Measurements from ENCODE around the gene LRP8. TPM values are rescaled to one million over a fixed set of nuclear protein-coding genes. Genes with fewer than 3 reads are reported as not detected.

LRP8 gene
- total and polyA plus RNA-seq, 2 donors from 2014 or later: 1.4 to 6.9 TPM

DNA sequence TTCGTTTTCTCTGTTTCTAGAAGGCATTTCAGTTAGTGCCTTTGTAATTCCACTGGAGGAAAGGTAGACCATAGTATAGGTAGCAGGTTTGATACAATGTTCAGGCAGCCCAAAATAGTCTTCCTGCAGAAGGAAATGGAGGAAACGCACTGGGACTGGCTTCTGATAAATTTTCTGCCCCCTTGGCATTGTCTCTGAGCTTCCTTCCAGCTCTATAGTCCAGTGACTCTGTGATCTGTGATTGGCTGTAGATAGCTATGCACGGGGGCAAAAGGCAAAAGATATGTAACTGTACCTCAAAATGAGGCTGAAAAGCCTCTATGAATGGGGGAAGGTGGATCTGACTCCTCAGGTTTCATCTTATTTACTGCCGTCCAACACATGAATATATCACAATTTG lies 83.7 kb downstream of the LRP8 start:
- no peak for TF ChIP-seq CTCF (IDR thresholded peaks at IDR 0.05; ENCODE audit: borderline replicate concordance, extremely low read depth, insufficient read depth)
- intact Hi-C loops (cut with DNase I): no loop called here

GRCh38 chr1:53242381-53242780 lies 85.5 kb downstream of the LRP8 start:
- no peak for FAIRE-seq
- H3K9ac ChIP-seq (ENCODE audit: low read length in 3 of 3): no peak overlapping the region
- H3K27ac ChIP-seq (ENCODE audit: low read depth in 2 of 2, low read length in 2 of 2): no peak overlapping the region
- H3K36me3 ChIP-seq (ENCODE audit: control insufficient read depth in 2 of 3, insufficient read depth in 3 of 3, low read length in 3 of 3): no peaks in the 10 kb centered on the region
- DNase-seq: no peak
- H3K27me3 ChIP-seq (ENCODE audit: control insufficient read depth, insufficient read depth, low read length): no peaks in the 10 kb centered on the region
- H3K9me3 ChIP-seq (ENCODE audit: control insufficient read depth in 2 of 3, insufficient read depth in 1 of 3, low read length in 3 of 3): no peaks in the 10 kb centered on the region
- H3K4me3 ChIP-seq (ENCODE audit: low read length in 3 of 3): no peak overlapping the region
- H3K4me1 ChIP-seq (ENCODE audit: control insufficient read depth in 2 of 3, insufficient read depth in 2 of 3, low read depth in 1 of 3, low read length in 3 of 3): peaks cover 0 to 4% (median 0%) of the 10 kb centered on the region in 3 donors
- TF ChIP-seq CTCF (IDR thresholded peaks at IDR 0.05; ENCODE audit: borderline replicate concordance, extremely low read depth, insufficient read depth): no peak
- intact Hi-C loops (cut with DNase I): no loop called here

More for the DNA sequence above, 83.7 kb downstream of the LRP8 start:
- Histone ChIP-seq H3K36me3 (ENCODE audit: control insufficient read depth in 2 of 3, insufficient read depth in 3 of 3, low read length in 3 of 3) (no peaks in the 10 kb centered on the region), H3K27ac (ENCODE audit: low read depth in 2 of 2, low read length in 2 of 2) (no peak overlapping the region), H3K9ac (ENCODE audit: low read length in 3 of 3) (no peak overlapping the region), H3K4me1 (ENCODE audit: control insufficient read depth in 2 of 3, insufficient read depth in 2 of 3, low read depth in 1 of 3, low read length in 3 of 3) (no peaks in the 10 kb centered on the region), H3K27me3 (ENCODE audit: control insufficient read depth, insufficient read depth, low read length) (no peaks in the 10 kb centered on the region), H3K9me3 (ENCODE audit: control insufficient read depth in 2 of 3, insufficient read depth in 1 of 3, low read length in 3 of 3) (no peaks in the 10 kb centered on the region), H3K4me3 (ENCODE audit: low read length in 3 of 3) (no peak overlapping the region)
- FAIRE-seq (no peak), DNase-seq (no peak)

- no peaks in the 10 kb centered on the region for H3K36me3 ChIP-seq (ENCODE audit: control insufficient read depth in 2 of 3, insufficient read depth in 3 of 3, low read length in 3 of 3)
Measured at GRCh38 chr1:53241828-53242227, 86.0 kb downstream of the LRP8 start.

More at GRCh38 chr1:53241828-53242227, 86.0 kb downstream of the LRP8 start:
- Histone ChIP-seq H3K4me3 (ENCODE audit: low read length in 3 of 3) (no peak overlapping the region), H3K27me3 (ENCODE audit: control insufficient read depth, insufficient read depth, low read length) (no peaks in the 10 kb centered on the region), H3K9me3 (ENCODE audit: control insufficient read depth in 2 of 3, insufficient read depth in 1 of 3, low read length in 3 of 3) (no peaks in the 10 kb centered on the region), H3K4me1 (ENCODE audit: control insufficient read depth in 2 of 3, insufficient read depth in 2 of 3, low read depth in 1 of 3, low read length in 3 of 3) (peaks cover 0 to 4% (median 0%) of the 10 kb centered on the region in 3 donors), H3K9ac (ENCODE audit: low read length in 3 of 3) (no peak overlapping the region), H3K27ac (ENCODE audit: low read depth in 2 of 2, low read length in 2 of 2) (no peak overlapping the region)
- TF ChIP-seq CTCF (IDR thresholded peaks at IDR 0.05; ENCODE audit: borderline replicate concordance, extremely low read depth, insufficient read depth): no peak
- intact Hi-C loops (cut with DNase I): no loop called here
- FAIRE-seq (no peak), DNase-seq (no peak)

All from kidney (tissue), 14 donors.